GM19351 (cell line): ENCODE results near the gene CDC42EP1.
A peak's percentile ranks its signal among the peaks of the same experiment; 100 is the strongest.
"Not testable (repeated sequence)": the region's sequence is repeated elsewhere in the genome, so short reads cannot be mapped to it uniquely, and the experiment has no call there.

Experiments used
- ATAC-seq: cut with Tn5 transposase; IDR thresholded peaks from one replicate; pipeline ENCODE4 v1.9.1; 2021; ENCODE audit warnings: mild to moderate bottlenecking, moderate library complexity; ENCODE audit not compliant: unreplicated experiment

Gene CDC42EP1

GRCh38 chr22:37533995-37534394 lies 26.3 kb upstream of the CDC42EP1 start:
- ATAC-seq = no peak

GRCh38 chr22:37534445-37534844 lies 25.8 kb upstream of the CDC42EP1 start:
- ATAC-seq = no peak

GRCh38 chr22:37535159-37535558 lies 25.1 kb upstream of the CDC42EP1 start:
- no peak for ATAC-seq

- ATAC-seq = peak; percentile 79
Measured at GRCh38 chr22:37538590-37539357, 21.5 kb upstream of the CDC42EP1 start.

- not testable (repeated sequence) for ATAC-seq
Measured at GRCh38 chr22:37539790-37540189, 20.5 kb upstream of the CDC42EP1 start.

GRCh38 chr22:37542416-37542815 lies 17.9 kb upstream of the CDC42EP1 start:
- ATAC-seq = not testable (repeated sequence)

GRCh38 chr22:37542959-37543358 lies 17.3 kb upstream of the CDC42EP1 start:
- ATAC-seq = no peak

- no peak for ATAC-seq
Measured at GRCh38 chr22:37544955-37545702, 15.2 kb upstream of the CDC42EP1 start.

- ATAC-seq = no peak
Measured at GRCh38 chr22:37545703-37546436, 14.4 kb upstream of the CDC42EP1 start.

GRCh38 chr22:37546437-37547250 lies 13.6 kb upstream of the CDC42EP1 start:
- no peak for ATAC-seq

- ATAC-seq = no peak
Measured at GRCh38 chr22:37547251-37547741, 13.0 kb upstream of the CDC42EP1 start.

GRCh38 chr22:37549704-37550059 lies 10.6 kb upstream of the CDC42EP1 start:
- no peak for ATAC-seq

GRCh38 chr22:37550921-37551320 lies 9.4 kb upstream of the CDC42EP1 start:
- ATAC-seq = not testable (repeated sequence)

- ATAC-seq = no peak
Measured at GRCh38 chr22:37551981-37552380, 8.3 kb upstream of the CDC42EP1 start.

- ATAC-seq = no peak
Measured at GRCh38 chr22:37552524-37553163, 7.6 kb upstream of the CDC42EP1 start.

- no peak for ATAC-seq
Measured at GRCh38 chr22:37553725-37554124, 6.6 kb upstream of the CDC42EP1 start.

GRCh38 chr22:37555029-37555428 lies 5.3 kb upstream of the CDC42EP1 start:
- no peak for ATAC-seq

GRCh38 chr22:37556710-37557109 lies 3.6 kb upstream of the CDC42EP1 start:
- ATAC-seq = no peak

GRCh38 chr22:37557321-37558001 lies 2.8 kb upstream of the CDC42EP1 start:
- ATAC-seq = no peak

- ATAC-seq = no peak
Measured at GRCh38 chr22:37558815-37559214, 1.5 kb upstream of the CDC42EP1 start.
